DND-41 (cell line): ENCODE data around the gene CACNB4.

ENCODE experiments used
- CTCF ChIP-seq: IDR thresholded peaks from 2 replicates; pipeline ENCODE4 v1.5.1; 2012; ENCODE audit warnings: borderline replicate concordance, low read length, moderate library complexity, mild to moderate bottlenecking; ENCODE audit not compliant: poor library complexity, severe bottlenecking; ENCODE audit errors: extremely low read depth
- EZH2 ChIP-seq: IDR thresholded peaks from 3 replicates; pipeline ENCODE4 v1.6.1; 2012; ENCODE audit warnings: borderline replicate concordance, low read depth, mild to moderate bottlenecking, moderate library complexity, low read length, inconsistent platforms; ENCODE audit not compliant: severe bottlenecking

- TF ChIP-seq CTCF (no peak), EZH2 (no peak)
These were observed 64.5 kb downstream of the CACNB4 start for GRCh38 chr2:152034257-152034801.
